ENCODE measurements around the gene DNAJC3.
"Not testable (repeated sequence)": the region's sequence is repeated elsewhere in the genome, so short reads cannot be mapped to it uniquely, and the experiment has no call there.

DNAJC3 gene

GRCh38 chr13:95716231-95716630 lies 39.3 kb downstream of the DNAJC3 start:
- no peak for DNase-seq

DNA sequence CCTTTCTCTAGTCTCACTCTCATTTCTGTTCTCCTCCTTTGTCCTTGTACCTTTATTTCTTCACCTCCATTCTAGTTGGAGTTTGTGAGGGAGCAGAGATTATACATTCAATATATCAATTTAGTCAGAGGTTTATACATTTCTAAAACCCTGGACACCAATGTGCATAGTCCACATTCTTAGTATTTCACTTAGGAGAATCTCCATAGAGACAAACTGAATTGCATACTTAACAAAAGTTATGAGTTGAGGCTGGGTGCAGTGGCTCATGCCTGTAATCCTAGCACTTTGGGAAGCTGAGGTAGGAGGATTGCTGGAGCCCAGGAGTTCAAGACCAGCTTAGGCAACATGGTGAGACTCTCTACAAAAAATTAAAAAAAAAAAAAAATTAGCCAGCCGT lies 45.3 kb downstream of the DNAJC3 start:
- no peak for DNase-seq

GRCh38 chr13:95723438-95723837 lies 46.5 kb downstream of the DNAJC3 start:
- DNase-seq: no peak

- DNase-seq: no peak
These were observed 47.3 kb downstream of the DNAJC3 start for GRCh38 chr13:95724252-95724651.

DNA sequence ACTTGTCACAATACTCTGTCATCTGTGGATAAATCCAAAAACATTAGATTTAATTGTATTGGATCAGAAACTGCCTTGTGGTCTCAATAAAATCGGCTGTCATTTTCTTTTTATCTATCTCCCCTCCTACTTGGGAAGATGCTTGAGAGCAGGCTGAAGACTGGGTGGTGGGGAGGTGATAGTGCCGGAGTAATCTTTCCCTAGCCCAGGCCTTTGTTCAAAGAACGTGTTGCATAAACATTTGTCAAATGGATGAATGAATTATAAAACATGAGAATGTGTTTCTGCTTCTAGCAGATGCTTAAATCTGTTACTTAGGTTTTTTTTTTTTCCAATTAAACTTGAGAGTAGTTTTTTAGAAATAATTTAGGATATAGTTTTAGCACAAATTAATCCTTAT lies 49.9 kb downstream of the DNAJC3 start:
- DNase-seq: no peak

DNA sequence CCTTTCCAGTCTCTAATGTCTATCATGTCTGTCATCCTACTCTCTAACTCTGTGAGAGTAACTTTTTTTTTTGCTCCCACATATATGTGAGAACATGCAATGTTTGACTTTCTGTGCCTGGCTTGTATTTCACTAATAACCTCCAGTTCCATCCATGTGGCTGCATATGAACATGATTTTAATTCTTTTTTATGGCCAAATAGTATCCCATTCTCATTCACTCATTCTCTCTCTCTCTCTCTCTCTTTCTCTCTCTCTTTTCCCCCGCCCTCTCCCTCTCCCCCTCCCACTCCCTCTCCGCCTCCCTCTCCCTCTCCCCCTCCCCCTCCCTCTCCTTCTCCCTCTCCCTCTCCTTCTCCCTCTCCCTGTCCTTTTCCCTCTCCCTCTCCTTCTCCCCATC lies 52.0 kb downstream of the DNAJC3 start:
- DNase-seq: no peak

DNA sequence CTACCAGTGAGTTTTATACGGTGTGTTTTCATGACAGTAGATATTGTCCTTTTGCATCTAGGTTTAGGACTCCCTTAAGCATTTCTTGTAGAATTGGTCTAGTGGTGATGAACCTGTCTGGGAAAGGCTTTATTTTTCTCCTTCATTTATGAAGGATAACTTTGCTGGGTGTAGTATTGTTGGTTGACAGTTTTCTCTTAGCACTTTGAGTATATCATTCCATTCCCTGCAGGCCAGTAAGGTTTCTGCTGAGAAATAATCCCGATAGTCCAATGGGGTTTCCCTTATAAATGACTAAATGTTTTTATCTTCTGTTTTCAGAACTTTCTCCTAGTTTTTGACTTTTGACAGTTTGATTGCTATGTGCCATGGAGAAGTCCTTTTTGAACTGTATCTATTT lies 57.2 kb downstream of the DNAJC3 start:
- DNase-seq: no peak

- not testable (repeated sequence) for DNase-seq
These were observed 63.4 kb downstream of the DNAJC3 start for GRCh38 chr13:95740071-95740978.

DNA sequence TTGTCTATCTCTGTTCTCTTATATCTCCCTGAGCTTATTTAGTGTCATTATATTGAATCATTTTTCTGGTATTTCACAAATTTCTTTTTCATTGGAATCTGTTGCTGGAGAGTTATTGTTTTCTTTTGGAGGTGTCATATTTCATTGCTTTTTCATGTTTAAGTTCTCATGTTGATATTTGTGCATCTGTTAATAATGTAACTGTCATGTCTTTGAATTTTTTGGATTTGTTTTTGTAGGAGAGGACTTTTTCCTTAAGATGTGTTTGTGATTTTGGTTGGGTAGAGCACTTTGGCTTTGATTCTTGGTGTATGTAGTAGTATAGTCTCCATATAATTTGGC lies 64.0 kb downstream of the DNAJC3 start:
- DNase-seq: no peak

- no peak for DNase-seq
These were observed 64.9 kb downstream of the DNAJC3 start for GRCh38 chr13:95741584-95742563.

- no peak for DNase-seq
These were observed 66.3 kb downstream of the DNAJC3 start for GRCh38 chr13:95743192-95743591.

DNA sequence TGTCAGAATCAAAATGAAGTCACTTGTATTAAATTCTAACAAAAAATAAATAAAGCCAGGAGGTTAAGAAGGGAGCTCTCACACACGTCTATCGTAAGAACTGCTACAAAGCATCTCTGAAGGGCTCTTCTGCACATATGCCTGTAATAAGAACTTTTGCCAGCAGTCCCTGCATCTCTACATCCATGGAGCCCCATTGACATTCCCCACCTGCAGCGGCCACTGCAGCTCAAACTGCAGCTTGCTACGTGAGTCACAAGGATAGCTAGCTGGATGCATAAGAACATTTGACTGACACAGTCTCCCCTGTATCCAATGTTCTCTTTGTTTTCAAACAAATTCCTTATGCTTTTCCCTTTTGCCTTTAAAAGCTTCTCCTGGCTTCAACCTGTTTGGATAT lies 68.3 kb downstream of the DNAJC3 start:
- peak; percentile 56 for DNase-seq

GRCh38 chr13:95745752-95746151 lies 68.8 kb downstream of the DNAJC3 start:
- DNase-seq: peak; percentile 40

GRCh38 chr13:95749545-95749944 lies 72.6 kb downstream of the DNAJC3 start:
- DNase-seq: peak; percentile 74

DNA sequence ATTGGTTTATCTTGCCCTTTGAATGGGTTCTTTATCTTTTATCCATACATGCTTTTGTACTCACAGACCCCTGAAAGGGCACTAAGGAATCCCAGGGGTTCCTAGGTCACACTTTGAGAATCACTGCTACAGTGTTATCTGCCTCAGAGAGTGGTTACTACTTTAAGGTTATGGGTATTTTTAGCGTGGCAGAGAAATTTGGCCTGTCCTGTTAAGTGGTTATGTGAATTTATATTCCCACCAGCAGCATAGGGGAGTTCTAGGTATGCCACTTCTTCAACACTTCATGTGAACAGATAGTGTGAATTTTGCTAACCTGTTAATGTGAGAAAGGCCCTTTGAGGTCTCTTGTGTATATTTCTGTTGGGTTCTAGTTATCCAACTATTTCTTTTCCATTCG lies 75.7 kb downstream of the DNAJC3 start:
- no peak for DNase-seq

- DNase-seq: no peak
These were observed 77.1 kb downstream of the DNAJC3 start for GRCh38 chr13:95754069-95754468.

DNA sequence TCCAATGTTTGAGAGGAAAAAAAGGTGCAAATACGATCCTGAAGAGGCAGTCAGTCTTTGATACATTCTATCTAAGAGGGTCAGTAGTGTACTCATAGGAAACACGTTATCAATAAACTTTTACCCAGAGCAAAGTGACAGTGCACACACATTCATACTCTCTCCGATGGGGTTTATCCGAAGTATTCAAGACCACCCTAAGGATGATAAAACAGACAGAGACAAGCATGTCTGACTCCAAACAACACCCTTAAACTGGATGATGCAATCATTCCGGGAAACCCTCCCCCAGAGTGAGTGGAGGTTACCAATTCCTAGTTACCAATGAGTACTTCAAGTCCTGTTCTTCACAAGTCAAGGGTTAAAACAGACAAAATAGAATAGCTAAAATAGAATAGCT lies 79.1 kb downstream of the DNAJC3 start:
- no peak for DNase-seq

DNA sequence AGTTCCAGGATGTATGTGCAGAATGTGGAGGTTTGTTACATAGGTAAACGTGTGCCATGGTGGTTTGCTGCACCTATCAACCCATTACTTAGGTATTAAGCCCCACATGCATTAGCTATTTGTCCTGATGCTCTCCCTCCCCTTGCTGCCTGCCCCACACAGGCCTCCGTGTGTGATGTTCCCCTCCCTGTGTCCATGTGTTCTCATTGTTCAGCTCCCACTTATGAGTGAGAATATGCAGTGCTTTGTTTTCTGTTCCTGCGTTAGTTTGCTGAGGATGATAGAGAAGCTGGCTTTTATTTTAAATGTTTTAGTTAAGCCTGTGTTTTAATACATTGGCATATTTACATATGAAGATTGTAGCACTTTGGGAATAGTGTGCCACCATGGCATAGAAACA lies 85.7 kb downstream of the DNAJC3 start:
- not testable (repeated sequence) for DNase-seq

DNA sequence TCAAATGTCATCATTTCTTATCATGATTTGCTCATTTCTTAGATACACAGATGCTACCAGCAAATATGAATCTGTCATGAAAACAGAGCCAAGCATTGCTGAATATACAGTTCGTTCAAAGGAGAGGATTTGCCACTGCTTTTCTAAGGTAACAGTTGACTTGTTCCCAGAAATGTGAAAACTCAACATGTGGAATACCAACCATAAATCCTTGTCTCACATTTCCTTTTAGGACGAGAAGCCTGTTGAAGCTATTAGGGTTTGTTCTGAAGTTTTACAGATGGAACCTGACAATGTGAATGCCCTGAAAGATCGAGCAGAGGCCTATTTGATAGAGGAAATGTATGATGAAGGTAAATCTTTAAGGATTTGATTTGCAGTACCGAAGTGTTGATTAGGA lies 86.7 kb downstream of the DNAJC3 start:
- DNase-seq: no peak

DNA sequence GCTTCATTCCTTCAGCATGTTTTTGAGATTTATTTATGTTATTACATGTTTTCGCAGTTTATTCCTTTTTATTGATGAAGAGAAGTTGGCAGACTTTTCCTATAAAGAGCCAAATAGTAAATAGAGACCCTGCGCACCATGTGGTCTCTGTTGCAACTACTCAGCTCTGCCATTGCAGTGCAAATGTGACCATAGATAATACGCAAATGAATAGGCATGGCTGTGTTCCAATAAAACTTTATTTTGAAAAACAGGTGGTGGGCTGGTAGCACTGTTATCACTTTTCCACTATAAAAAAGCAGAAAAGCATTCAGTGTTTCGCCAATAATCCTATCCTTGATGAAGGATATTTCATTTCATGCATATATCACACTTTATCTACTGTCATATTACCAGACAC lies 95.0 kb downstream of the DNAJC3 start:
- no peak for DNase-seq

- no peak for DNase-seq
These were observed 102.6 kb downstream of the DNAJC3 start for GRCh38 chr13:95779522-95779921.

DNA sequence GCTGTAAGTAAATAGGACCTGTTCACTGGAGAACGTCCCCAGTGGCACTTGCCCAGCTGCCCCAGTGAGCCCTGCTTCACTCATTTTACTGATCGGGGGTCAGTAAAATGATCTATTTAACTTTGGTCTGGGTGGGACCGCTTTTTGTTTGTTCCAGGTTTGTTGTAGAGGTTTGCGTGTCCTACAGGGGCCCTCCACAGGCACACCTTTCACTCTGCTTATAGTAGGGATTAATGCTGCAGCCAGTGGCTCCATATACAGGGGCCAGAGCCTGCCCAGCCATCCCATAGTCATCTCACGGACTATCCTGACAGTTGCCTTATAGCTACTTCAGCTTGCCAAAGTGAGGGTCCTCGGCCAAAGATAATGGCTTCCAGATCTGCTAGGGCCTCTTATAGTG lies 104.1 kb downstream of the DNAJC3 start:
- DNase-seq: no peak

- DNase-seq: not testable (repeated sequence)
These were observed 105.0 kb downstream of the DNAJC3 start for GRCh38 chr13:95781940-95782339.

DNA sequence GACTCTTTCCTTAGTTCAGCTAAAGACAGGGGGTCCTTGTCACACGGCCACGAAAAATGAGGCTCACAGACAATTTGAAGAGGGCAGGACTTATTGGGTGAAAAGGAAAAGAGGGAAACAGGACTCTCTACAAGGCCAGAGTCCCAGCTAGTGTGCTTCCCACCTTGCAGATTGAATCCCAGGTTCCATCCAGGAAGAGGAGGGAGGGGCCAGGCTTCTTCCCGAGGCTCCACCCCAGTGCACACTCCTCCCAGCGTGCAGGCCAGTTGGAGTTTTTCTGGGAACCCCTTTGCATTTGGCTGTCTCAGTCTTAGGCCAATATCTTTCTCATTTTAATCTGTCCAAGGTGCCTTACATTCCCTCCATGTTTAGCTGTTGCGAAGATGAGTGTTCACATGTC lies 106.8 kb downstream of the DNAJC3 start:
- DNase-seq: no peak

Measured in NCI-H510A treated with DMSO at 0.1 percent for 48 hours (cell line).